Measurements from ENCODE around the gene TSHZ1.

Gene TSHZ1

DNA sequence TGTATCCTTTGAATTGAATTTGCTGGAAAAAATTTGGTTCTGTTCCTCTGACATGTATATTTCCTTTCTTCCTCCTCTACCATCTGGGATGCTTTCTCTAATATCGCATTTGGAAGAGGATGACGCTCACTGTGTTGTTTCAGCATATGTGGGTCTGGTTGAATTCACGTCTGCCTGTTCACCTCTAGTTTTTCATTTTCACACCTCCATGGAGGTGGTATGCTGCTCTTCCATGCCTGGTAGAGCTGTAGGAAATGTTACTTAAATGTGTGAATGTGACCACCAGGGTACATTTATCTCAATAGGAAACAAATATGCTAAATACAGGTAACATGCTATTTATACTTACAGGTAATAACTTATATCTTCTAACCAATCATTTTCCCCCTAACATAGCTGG lies 44.5 kb downstream of the TSHZ1 start:
- Histone ChIP-seq H3K9ac (ENCODE audit: low read length) (no peak overlapping the region), H3K4me1 (ENCODE audit: insufficient read depth, low read length) (peaks cover 56% of the 10 kb centered on the region), H3K4me3 (ENCODE audit: low read depth in 1 of 2, low read length in 2 of 2) (no peak overlapping the region), H3K36me3 (ENCODE audit: insufficient read depth, low read length) (no peaks in the 10 kb centered on the region), H3K27ac (ENCODE audit: low read depth, low read length) (no peak overlapping the region), H3K27me3 (ENCODE audit: control insufficient read depth in 1 of 2, insufficient read depth in 2 of 2, low read length in 2 of 2) (no peaks in the 10 kb centered on the region), H3K9me3 (ENCODE audit: low read length) (no peaks in the 10 kb centered on the region)

DNA sequence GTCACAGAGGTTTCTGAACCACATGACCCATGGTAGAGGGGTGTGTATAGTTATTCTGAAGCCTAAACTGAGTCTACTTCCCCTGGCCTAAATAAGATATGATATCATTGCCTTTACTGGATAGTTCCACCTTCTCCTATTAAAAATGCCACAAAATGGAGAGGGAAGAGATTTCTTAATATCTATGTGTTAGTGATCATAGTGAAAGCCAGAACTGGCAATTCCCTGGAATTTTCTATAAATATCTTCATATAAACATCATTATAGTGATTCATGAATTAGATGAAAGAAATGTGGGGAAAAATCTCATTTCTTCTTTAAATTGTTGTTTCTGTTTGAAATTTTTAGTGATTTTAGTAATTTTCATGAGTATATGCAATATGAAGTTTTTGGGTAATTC lies 45.8 kb downstream of the TSHZ1 start:
- Histone ChIP-seq H3K9ac (ENCODE audit: low read length) (no peak overlapping the region), H3K27ac (ENCODE audit: low read depth, low read length) (no peak overlapping the region), H3K27me3 (ENCODE audit: control insufficient read depth in 1 of 2, insufficient read depth in 2 of 2, low read length in 2 of 2) (no peaks in the 10 kb centered on the region), H3K36me3 (ENCODE audit: insufficient read depth, low read length) (no peaks in the 10 kb centered on the region), H3K4me3 (ENCODE audit: low read depth in 1 of 2, low read length in 2 of 2) (no peak overlapping the region), H3K4me1 (ENCODE audit: insufficient read depth, low read length) (peaks cover 58% of the 10 kb centered on the region), H3K9me3 (ENCODE audit: low read length) (no peaks in the 10 kb centered on the region)

DNA sequence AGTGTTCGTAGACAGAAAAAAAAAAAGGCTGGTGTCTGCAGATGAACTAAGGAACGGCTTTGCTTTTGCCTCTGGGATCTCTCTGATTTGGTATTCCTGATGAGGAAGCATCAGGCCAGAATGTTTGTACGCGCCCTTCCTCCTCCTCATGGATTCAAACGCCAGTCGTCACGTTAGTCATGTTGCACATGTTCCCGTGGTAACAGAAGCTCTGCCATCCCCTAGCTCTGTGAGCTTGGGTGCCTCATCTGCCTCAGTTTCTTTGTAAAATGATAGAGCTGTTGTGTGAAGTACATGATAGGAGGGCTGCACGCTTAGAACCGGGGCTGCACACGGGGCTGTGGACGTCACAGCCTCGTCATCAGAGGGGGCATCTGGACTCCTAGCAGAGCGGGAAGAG lies 47.0 kb downstream of the TSHZ1 start:
- Histone ChIP-seq H3K9ac (ENCODE audit: low read length) (no peak overlapping the region), H3K36me3 (ENCODE audit: insufficient read depth, low read length) (no peaks in the 10 kb centered on the region), H3K27me3 (ENCODE audit: control insufficient read depth in 1 of 2, insufficient read depth in 2 of 2, low read length in 2 of 2) (no peaks in the 10 kb centered on the region), H3K4me1 (ENCODE audit: insufficient read depth, low read length) (peaks cover 53% of the 10 kb centered on the region), H3K4me3 (ENCODE audit: low read depth in 1 of 2, low read length in 2 of 2) (no peak overlapping the region), H3K9me3 (ENCODE audit: low read length) (no peaks in the 10 kb centered on the region), H3K27ac (ENCODE audit: low read depth, low read length) (no peak overlapping the region)

DNA sequence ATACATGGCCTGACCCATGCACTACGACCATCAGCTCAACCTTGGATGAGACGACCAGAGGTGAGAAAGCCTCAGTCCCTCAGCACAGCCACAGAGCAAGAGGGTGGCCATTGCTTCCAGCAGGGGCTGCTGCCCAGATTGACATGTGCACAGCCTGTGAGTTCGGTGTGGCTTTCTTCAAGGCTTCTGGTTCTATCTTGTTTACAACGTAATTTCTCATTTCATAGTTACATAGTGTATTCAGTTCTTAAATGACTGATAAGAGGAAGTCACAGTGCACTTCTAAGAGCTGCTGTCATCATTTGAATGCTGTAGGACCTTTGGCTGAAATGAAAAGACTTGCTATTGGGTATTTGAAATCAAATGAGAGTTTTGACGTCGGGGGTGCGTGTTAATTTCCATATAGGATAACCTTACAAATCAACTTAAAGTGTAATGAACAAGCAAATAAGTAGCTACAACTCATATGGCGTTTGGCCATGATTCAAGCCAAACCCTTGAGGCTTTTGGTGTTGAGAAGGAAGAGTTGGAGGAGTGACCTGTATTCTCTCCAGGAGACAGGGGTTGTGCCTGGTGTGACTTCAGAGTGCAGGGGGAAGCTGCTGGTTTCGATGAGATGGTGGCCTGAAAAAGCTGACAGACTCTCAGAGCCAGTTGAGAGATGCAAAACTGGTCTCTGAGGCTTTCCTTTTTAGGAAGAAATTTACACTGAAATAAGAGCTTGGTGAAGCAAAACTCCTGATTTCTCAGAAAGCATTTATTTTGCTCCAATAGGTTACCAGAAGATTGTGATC lies 51.0 kb downstream of the TSHZ1 start:
- Histone ChIP-seq H3K36me3 (ENCODE audit: insufficient read depth, low read length) (no peaks in the 10 kb centered on the region), H3K9ac (ENCODE audit: low read length) (no peak overlapping the region), H3K4me1 (ENCODE audit: insufficient read depth, low read length) (peaks cover 54% of the 10 kb centered on the region), H3K27ac (ENCODE audit: low read depth, low read length) (no peak overlapping the region), H3K27me3 (ENCODE audit: control insufficient read depth in 1 of 2, insufficient read depth in 2 of 2, low read length in 2 of 2) (no peaks in the 10 kb centered on the region), H3K9me3 (ENCODE audit: low read length) (no peaks in the 10 kb centered on the region), H3K4me3 (ENCODE audit: low read depth in 1 of 2, low read length in 2 of 2) (no peak overlapping the region)

DNA sequence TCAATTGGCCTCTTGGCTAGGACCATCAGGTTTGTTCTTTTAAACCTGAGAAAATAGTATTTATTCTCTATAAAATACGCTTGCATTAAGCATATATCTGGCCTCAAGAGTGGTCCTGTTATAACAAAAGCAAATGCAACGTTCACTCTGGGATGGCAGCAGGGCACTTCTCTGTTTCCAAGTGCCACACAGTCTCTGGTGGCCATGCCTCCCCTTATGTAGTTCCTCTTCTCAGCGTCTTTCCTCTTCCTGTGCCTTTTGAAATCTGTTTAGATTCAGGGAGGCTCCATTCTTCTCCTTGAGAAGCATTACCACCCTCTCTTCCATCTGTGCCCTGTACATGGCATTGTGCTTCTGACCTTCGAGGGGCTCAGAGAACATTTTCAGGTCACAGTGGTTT lies 51.9 kb downstream of the TSHZ1 start:
- no peaks in the 10 kb centered on the region for H3K9me3 ChIP-seq (ENCODE audit: low read length)
- H3K27me3 ChIP-seq (ENCODE audit: control insufficient read depth in 1 of 2, insufficient read depth in 2 of 2, low read length in 2 of 2) = no peaks in the 10 kb centered on the region
- H3K4me1 ChIP-seq (ENCODE audit: insufficient read depth, low read length) = peaks cover 52% of the 10 kb centered on the region
- H3K36me3 ChIP-seq (ENCODE audit: insufficient read depth, low read length) = no peaks in the 10 kb centered on the region
- H3K27ac ChIP-seq (ENCODE audit: low read depth, low read length) = no peak overlapping the region
- no peak overlapping the region for H3K9ac ChIP-seq (ENCODE audit: low read length)
- no peak overlapping the region for H3K4me3 ChIP-seq (ENCODE audit: low read depth in 1 of 2, low read length in 2 of 2)

DNA sequence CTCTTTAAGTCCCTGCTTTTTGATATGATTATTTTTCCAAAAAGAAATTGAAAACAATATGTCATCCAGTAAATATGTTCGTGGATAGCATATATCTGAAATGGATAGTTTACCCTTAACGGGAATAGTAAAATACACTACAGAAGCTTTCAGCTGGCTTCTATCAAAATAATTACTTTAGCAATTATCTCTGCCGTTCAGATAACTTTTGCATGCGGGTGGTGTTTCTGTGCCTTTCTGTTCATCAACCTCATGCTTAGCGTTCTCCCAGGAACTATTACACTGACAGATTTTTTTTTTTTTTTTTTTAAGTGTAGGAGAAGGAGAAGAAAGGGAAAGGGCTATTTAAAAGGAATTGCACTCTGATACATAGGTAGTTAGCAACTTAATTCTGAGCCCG lies 53.6 kb downstream of the TSHZ1 start:
- Histone ChIP-seq H3K36me3 (ENCODE audit: insufficient read depth, low read length) (no peaks in the 10 kb centered on the region), H3K27me3 (ENCODE audit: control insufficient read depth in 1 of 2, insufficient read depth in 2 of 2, low read length in 2 of 2) (no peaks in the 10 kb centered on the region), H3K27ac (ENCODE audit: low read depth, low read length) (no peak overlapping the region), H3K9ac (ENCODE audit: low read length) (no peak overlapping the region), H3K9me3 (ENCODE audit: low read length) (no peaks in the 10 kb centered on the region), H3K4me3 (ENCODE audit: low read depth in 1 of 2, low read length in 2 of 2) (no peak overlapping the region), H3K4me1 (ENCODE audit: insufficient read depth, low read length) (peaks cover 55% of the 10 kb centered on the region)

DNA sequence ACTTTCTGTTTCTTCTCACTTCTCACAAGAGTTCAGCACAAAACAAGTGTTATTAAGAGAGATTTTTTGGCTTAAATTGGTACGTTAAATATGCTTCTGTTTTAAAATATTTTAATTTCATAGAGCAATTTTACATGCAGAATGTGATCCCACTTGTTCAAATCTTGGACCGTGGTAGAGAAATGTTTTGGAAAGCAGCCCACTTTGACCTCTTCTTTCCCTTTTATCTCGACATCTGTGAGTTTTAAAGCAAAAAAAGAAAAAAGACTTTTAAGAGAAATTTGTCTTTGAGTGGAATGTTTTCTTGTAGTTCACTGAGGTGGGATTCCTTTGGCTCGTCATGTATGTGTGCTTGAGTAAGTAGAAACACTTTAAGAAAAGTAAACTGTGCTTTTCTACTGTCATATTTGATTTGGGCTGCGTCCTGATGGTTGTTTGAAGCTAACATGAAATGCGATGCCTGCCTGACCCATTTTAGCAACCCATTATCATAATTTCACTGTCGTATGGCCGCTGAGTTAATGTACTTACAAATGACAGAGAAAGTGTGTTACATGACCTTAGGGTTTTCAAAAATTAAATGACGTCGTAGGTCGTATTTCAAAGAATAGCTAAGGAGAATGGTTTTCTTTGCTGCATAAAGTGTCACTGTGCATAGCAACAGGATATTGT lies 54.5 kb downstream of the TSHZ1 start:
- Histone ChIP-seq H3K4me3 (ENCODE audit: low read depth in 1 of 2, low read length in 2 of 2) (no peak overlapping the region), H3K4me1 (ENCODE audit: insufficient read depth, low read length) (peaks cover 61% of the 10 kb centered on the region), H3K9ac (ENCODE audit: low read length) (no peak overlapping the region), H3K27me3 (ENCODE audit: control insufficient read depth in 1 of 2, insufficient read depth in 2 of 2, low read length in 2 of 2) (no peaks in the 10 kb centered on the region), H3K36me3 (ENCODE audit: insufficient read depth, low read length) (no peaks in the 10 kb centered on the region), H3K9me3 (ENCODE audit: low read length) (no peaks in the 10 kb centered on the region), H3K27ac (ENCODE audit: low read depth, low read length) (no peak overlapping the region)

DNA sequence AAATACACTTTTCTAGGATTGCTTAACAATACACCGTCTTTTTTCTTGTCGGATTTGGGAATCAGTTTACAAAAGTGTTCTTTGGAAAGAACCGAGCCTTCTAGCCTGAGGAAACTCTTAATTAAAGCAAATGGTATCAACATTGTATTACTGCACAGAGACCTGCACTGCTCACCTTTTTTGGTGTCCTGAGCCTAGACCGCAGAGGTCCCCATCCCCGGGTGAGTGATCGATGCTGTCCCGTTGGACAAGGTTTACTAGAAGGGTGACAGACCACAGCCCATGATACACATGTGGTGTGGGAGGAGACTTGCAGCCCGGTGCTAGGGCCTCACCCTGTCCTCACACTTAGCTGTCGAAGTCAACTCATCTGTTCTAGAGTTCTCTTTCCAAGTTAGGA lies 55.3 kb downstream of the TSHZ1 start:
- Histone ChIP-seq H3K27ac (ENCODE audit: low read depth, low read length) (no peak overlapping the region), H3K36me3 (ENCODE audit: insufficient read depth, low read length) (no peaks in the 10 kb centered on the region), H3K9ac (ENCODE audit: low read length) (no peak overlapping the region), H3K27me3 (ENCODE audit: control insufficient read depth in 1 of 2, insufficient read depth in 2 of 2, low read length in 2 of 2) (no peaks in the 10 kb centered on the region), H3K4me3 (ENCODE audit: low read depth in 1 of 2, low read length in 2 of 2) (no peak overlapping the region), H3K9me3 (ENCODE audit: low read length) (no peaks in the 10 kb centered on the region), H3K4me1 (ENCODE audit: insufficient read depth, low read length) (peaks cover 63% of the 10 kb centered on the region)

DNA sequence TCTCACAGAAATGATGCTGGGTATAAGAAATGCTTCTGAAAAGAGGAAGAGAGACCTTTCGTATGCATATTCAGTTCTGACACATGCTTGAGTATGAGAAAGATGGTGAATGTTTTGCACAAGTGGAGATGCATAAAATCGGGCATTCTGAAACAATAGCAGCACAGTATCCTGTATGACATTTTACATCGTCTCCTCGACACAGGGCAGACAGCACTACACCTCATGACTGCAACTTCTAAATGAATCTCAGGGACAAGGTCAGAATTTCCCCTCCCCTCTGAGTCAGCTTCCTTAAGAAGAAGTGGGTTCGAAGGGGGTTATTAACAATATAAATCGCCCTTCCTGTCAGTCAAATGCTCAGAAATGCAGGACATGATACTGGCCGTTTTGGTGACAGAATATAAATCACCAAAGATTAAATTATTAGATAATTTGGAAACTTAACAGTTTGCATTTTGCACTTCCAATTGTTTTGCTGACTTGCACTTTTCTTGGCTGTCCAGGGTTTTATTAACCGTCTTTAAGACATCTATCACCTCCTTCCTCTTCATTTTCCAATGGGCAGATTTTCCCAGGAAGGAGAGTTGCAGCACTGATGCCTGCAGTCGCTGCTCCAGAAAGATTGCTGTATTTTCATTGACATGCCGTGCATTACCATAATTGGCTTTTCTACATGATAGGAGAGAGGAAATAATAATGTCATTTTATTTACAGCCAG lies 57.2 kb downstream of the TSHZ1 start:
- peaks cover 59% of the 10 kb centered on the region for H3K4me1 ChIP-seq (ENCODE audit: insufficient read depth, low read length)
- no peaks in the 10 kb centered on the region for H3K36me3 ChIP-seq (ENCODE audit: insufficient read depth, low read length)
- H3K27ac ChIP-seq (ENCODE audit: low read depth, low read length) = no peak overlapping the region
- H3K9ac ChIP-seq (ENCODE audit: low read length) = no peak overlapping the region
- H3K4me3 ChIP-seq (ENCODE audit: low read depth in 1 of 2, low read length in 2 of 2) = no peak overlapping the region
- H3K9me3 ChIP-seq (ENCODE audit: low read length) = no peaks in the 10 kb centered on the region
- no peaks in the 10 kb centered on the region for H3K27me3 ChIP-seq (ENCODE audit: control insufficient read depth in 1 of 2, insufficient read depth in 2 of 2, low read length in 2 of 2)

DNA sequence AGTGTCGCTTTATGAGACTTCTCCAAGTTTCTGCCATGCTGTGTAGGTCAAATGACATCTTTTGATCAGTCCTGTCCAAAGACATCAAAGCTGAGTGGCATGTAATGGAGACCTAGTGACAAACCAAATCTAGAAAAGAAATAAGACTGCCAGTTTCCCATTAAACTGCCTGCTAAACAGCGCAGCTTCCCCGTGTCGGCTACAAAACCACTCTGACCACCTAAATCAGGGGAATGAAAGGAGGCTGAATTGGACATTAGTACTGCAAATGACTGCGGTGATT lies 57.7 kb downstream of the TSHZ1 start:
- H3K4me3 ChIP-seq (ENCODE audit: low read depth in 1 of 2, low read length in 2 of 2) = no peak overlapping the region
- no peaks in the 10 kb centered on the region for H3K36me3 ChIP-seq (ENCODE audit: insufficient read depth, low read length)
- no peak overlapping the region for H3K27ac ChIP-seq (ENCODE audit: low read depth, low read length)
- no peaks in the 10 kb centered on the region for H3K27me3 ChIP-seq (ENCODE audit: control insufficient read depth in 1 of 2, insufficient read depth in 2 of 2, low read length in 2 of 2)
- no peak overlapping the region for H3K9ac ChIP-seq (ENCODE audit: low read length)
- peaks cover 59% of the 10 kb centered on the region for H3K4me1 ChIP-seq (ENCODE audit: insufficient read depth, low read length)
- H3K9me3 ChIP-seq (ENCODE audit: low read length) = no peaks in the 10 kb centered on the region

DNA sequence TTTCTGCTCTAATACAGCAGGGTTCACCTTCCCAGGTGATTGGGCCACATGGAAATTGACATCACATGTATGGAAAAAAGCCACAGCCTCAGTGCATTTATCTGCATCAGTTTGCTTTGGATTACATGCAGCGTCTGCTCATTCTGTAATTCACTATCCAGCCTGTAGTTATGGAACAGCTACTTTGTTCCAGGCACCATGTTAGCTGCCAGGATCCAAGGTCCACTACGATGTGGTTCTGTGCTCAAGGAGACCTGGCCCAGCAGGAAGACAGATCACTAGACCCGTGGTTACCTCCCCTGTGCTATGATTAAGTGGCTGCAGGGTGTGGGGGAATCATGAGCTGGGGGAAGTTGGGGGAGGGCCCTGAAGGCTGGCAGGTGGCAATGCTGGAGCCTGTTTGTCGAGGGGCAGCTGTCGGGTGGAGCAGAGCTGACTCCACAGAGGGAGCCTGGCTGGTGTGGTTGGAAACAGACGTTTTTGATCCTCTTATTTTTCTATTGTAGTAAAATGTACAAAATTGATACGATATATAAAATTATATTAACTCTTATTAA lies 58.6 kb downstream of the TSHZ1 start:
- Histone ChIP-seq H3K4me1 (ENCODE audit: insufficient read depth, low read length) (peaks cover 51% of the 10 kb centered on the region), H3K36me3 (ENCODE audit: insufficient read depth, low read length) (no peaks in the 10 kb centered on the region), H3K9ac (ENCODE audit: low read length) (no peak overlapping the region), H3K27ac (ENCODE audit: low read depth, low read length) (no peak overlapping the region), H3K27me3 (ENCODE audit: control insufficient read depth in 1 of 2, insufficient read depth in 2 of 2, low read length in 2 of 2) (no peaks in the 10 kb centered on the region), H3K9me3 (ENCODE audit: low read length) (no peaks in the 10 kb centered on the region), H3K4me3 (ENCODE audit: low read depth in 1 of 2, low read length in 2 of 2) (no peak overlapping the region)
